H9 (cell line): ENCODE results near the gene FHOD3. TPM values are rescaled to one million over a fixed set of nuclear protein-coding genes. Genes with fewer than 3 reads are reported as not detected.

Experiments
- DNase-seq: peaks from one replicate; pipeline ENCODE4 v3.0.0-alpha.2; 2017
- H2AFZ ChIP-seq: one replicate; pipeline ENCODE4 v1.6.1; 2013; ENCODE audit warnings: mild to moderate bottlenecking, low read length, control low read depth, moderate library complexity
- H2AK5ac ChIP-seq: 2 replicates; pipeline ENCODE4 v1.6.1; 2013; ENCODE audit warnings: low read length, control low read depth, mixed read lengths; ENCODE audit not compliant: insufficient read length
- H2BK120ac ChIP-seq: one replicate; pipeline ENCODE4 v1.6.1; 2013; ENCODE audit warnings: low read depth, mild to moderate bottlenecking, low read length, control low read depth, inconsistent platforms; ENCODE audit not compliant: poor library complexity, severe bottlenecking
- H2BK12ac ChIP-seq: 2 replicates; pipeline ENCODE4 v1.6.1; 2013; ENCODE audit warnings: low read length, control low read depth, mixed read lengths, low read depth; ENCODE audit not compliant: insufficient read length
- H2BK15ac ChIP-seq: 2 replicates; pipeline ENCODE4 v1.6.1; 2013; ENCODE audit warnings: low read depth, low read length, control low read depth
- H2BK20ac ChIP-seq: one replicate; pipeline ENCODE4 v1.6.1; 2013; ENCODE audit warnings: low read depth, mild to moderate bottlenecking, low read length, control low read depth, inconsistent platforms; ENCODE audit not compliant: poor library complexity, severe bottlenecking
- H2BK5ac ChIP-seq: 2 replicates; pipeline ENCODE4 v1.6.1; 2013; ENCODE audit warnings: low read length, control low read depth, mixed read lengths; ENCODE audit not compliant: insufficient read length
- H3K14ac ChIP-seq: 2 replicates; pipeline ENCODE4 v1.6.1; 2013; ENCODE audit warnings: low read length, control low read depth; ENCODE audit not compliant: insufficient read depth
- H3K18ac ChIP-seq: 2 replicates; pipeline ENCODE4 v1.6.1; 2013; ENCODE audit warnings: low read depth, mild to moderate bottlenecking, mixed read lengths, low read length, control low read depth; ENCODE audit not compliant: insufficient read length
- H3K23ac ChIP-seq: 2 replicates; pipeline ENCODE4 v1.6.1; 2013; ENCODE audit warnings: low read length, control low read depth, mixed read lengths, low read depth; ENCODE audit not compliant: insufficient read length
- H3K23me2 ChIP-seq: 2 replicates; pipeline ENCODE4 v1.6.1; 2013; ENCODE audit warnings: low read depth, mild to moderate bottlenecking, mixed read lengths, low read length, control low read depth; ENCODE audit not compliant: insufficient read length, poor library complexity, severe bottlenecking
- H3K27ac ChIP-seq: 2 replicates; pipeline ENCODE4 v1.5.1; 2013; ENCODE audit warnings: low read length, control low read depth, mixed read lengths, low read depth; ENCODE audit not compliant: insufficient read length
- H3K27me3 ChIP-seq: 2 replicates; pipeline ENCODE4 v1.6.1; 2013; ENCODE audit warnings: low read length, control low read depth, inconsistent platforms; ENCODE audit not compliant: insufficient read depth
- H3K4ac ChIP-seq: 2 replicates; pipeline ENCODE4 v1.6.1; 2013; ENCODE audit warnings: low read depth, mild to moderate bottlenecking, control low read depth, inconsistent platforms, low read length, moderate library complexity
- H3K4me1 ChIP-seq: 2 replicates; pipeline ENCODE4 v1.6.1; 2013; ENCODE audit warnings: low read length, control low read depth, inconsistent platforms; ENCODE audit not compliant: insufficient read depth
- H3K4me2 ChIP-seq: 2 replicates; pipeline ENCODE4 v1.6.1; 2013; ENCODE audit warnings: low read length, control low read depth, mixed read lengths; ENCODE audit not compliant: insufficient read length, insufficient read depth
- H3K56ac ChIP-seq: 2 replicates; pipeline ENCODE4 v1.6.1; 2013; ENCODE audit warnings: low read depth, mild to moderate bottlenecking, mixed read lengths, low read length, control low read depth; ENCODE audit not compliant: insufficient read length
- H3K79me1 ChIP-seq: 2 replicates; pipeline ENCODE4 v1.6.1; 2013; ENCODE audit warnings: low read depth, mild to moderate bottlenecking, moderate library complexity, low read length, control low read depth, inconsistent platforms; ENCODE audit not compliant: insufficient read depth, poor library complexity, severe bottlenecking
- H3K79me2 ChIP-seq: 2 replicates; pipeline ENCODE4 v1.6.1; 2013; ENCODE audit warnings: low read length, control low read depth, inconsistent platforms; ENCODE audit not compliant: insufficient read depth
- H3K9ac ChIP-seq: 2 replicates; pipeline ENCODE4 v1.6.1; 2013; ENCODE audit warnings: low read length, control low read depth, mixed read lengths; ENCODE audit not compliant: insufficient read length; ENCODE audit errors: extremely low read depth
- H3K9me3 ChIP-seq: one replicate; pipeline ENCODE4 v1.6.1; 2013; ENCODE audit warnings: low read depth, low read length, inconsistent platforms; ENCODE audit not compliant: control insufficient read depth
- H3T11ph ChIP-seq: one replicate; pipeline ENCODE4 v1.6.1; 2013; ENCODE audit warnings: mild to moderate bottlenecking, low read length, control low read depth, inconsistent platforms
- H4K20me1 ChIP-seq: one replicate; pipeline ENCODE4 v1.6.1; 2013; ENCODE audit not compliant: control insufficient read depth, insufficient read length, insufficient read depth
- H4K5ac ChIP-seq: 2 replicates; pipeline ENCODE4 v1.6.1; 2013; ENCODE audit warnings: low read depth, mild to moderate bottlenecking, mixed read lengths, low read length, control low read depth; ENCODE audit not compliant: insufficient read length
- H4K8ac ChIP-seq: replicated peaks from 2 replicates; pipeline ENCODE4 v1.6.1; 2013; ENCODE audit warnings: low read length, control low read depth, mixed read lengths, low read depth; ENCODE audit not compliant: insufficient read length
- H4K91ac ChIP-seq: 2 replicates; pipeline ENCODE4 v1.6.1; 2013; ENCODE audit warnings: low read depth, mild to moderate bottlenecking, moderate library complexity, mixed read lengths, low read length, control low read depth; ENCODE audit not compliant: insufficient read length
- H3K27ac Mint-ChIP-seq, 3 experiments: 2 replicates in 2 of 3; 3 replicates in 1 of 3; pipeline ENCODE4 v1.8.0; 2020 to 2021; ENCODE audit warnings: mixed read lengths in 3 of 3, mild to moderate bottlenecking in 1 of 3, moderate library complexity in 1 of 3
- H3K27me3 Mint-ChIP-seq: 2 replicates; pipeline ENCODE4 v1.8.0; 2021; ENCODE audit warnings: low read depth, mild to moderate bottlenecking, moderate library complexity, mixed read lengths
- H3K36me3 Mint-ChIP-seq, 3 experiments: 2 replicates in 2 of 3; 3 replicates in 1 of 3; pipeline ENCODE4 v1.8.0; 2020 to 2021; ENCODE audit warnings: low read depth in 3 of 3, mixed read lengths in 3 of 3; ENCODE audit not compliant: insufficient read depth in 1 of 3
- H3K4me1 Mint-ChIP-seq, 2 experiments: 2 replicates each; pipeline ENCODE4 v1.8.0; 2020; ENCODE audit warnings: mixed read lengths in 2 of 2
- H3K4me3 Mint-ChIP-seq, 2 experiments: 2 replicates in 1 of 2; 3 replicates in 1 of 2; pipeline ENCODE4 v1.8.0; 2020 to 2021; ENCODE audit warnings: mild to moderate bottlenecking in 2 of 2, mixed read lengths in 2 of 2, moderate library complexity in 1 of 2
- H3K9me3 Mint-ChIP-seq, 2 experiments: 2 replicates in 1 of 2; 3 replicates in 1 of 2; pipeline ENCODE4 v1.8.0; 2020; ENCODE audit warnings: mild to moderate bottlenecking in 2 of 2, mixed read lengths in 2 of 2, moderate library complexity in 1 of 2
- total RNA-seq: library from RNA; stranded (reverse); gene quantifications from 2 replicates; pipeline ENCODE4 v1.2.1, GENCODE V29; 2021
- TF ChIP-seq, protein P1 (sequence below): fragments of 200-600 bp; sonication (generic); conservative IDR thresholded peaks from 3 replicates; pipeline ENCODE4 v1.8.0; 2021; ENCODE audit warnings: antibody characterized with exemption, mild to moderate bottlenecking

Gene FHOD3
- total RNA-seq, 1 experiment from 2014 or later: 8.0 TPM

DNA sequence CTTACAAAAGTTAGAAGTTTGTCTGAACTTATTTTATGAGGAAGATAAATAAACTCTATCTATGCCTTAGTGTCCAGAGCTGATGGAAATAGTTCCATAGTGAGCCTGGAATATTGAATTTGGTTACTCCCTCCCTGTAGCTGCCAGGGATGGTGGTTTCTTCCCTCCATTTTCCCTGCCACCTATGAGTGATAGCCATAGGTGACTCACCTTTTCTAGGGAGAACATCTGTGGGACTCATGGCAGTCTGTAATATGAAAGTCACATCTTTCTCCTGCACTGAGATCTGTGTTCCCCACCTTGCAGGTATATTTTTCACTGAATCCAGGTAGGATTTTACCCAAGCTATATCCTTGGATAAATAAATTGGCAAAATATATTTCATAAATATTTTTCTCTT lies 382.5 kb downstream of the FHOD3 start:
- no peak for DNase-seq
- TF ChIP-seq, protein P1, sequence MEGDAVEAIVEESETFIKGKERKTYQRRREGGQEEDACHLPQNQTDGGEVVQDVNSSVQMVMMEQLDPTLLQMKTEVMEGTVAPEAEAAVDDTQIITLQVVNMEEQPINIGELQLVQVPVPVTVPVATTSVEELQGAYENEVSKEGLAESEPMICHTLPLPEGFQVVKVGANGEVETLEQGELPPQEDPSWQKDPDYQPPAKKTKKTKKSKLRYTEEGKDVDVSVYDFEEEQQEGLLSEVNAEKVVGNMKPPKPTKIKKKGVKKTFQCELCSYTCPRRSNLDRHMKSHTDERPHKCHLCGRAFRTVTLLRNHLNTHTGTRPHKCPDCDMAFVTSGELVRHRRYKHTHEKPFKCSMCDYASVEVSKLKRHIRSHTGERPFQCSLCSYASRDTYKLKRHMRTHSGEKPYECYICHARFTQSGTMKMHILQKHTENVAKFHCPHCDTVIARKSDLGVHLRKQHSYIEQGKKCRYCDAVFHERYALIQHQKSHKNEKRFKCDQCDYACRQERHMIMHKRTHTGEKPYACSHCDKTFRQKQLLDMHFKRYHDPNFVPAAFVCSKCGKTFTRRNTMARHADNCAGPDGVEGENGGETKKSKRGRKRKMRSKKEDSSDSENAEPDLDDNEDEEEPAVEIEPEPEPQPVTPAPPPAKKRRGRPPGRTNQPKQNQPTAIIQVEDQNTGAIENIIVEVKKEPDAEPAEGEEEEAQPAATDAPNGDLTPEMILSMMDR: no peak
- no peak overlapping the region for H3K4me3 Mint-ChIP-seq
- Histone ChIP-seq H3K4ac (no peak overlapping the region), H3K4me2 (no peak overlapping the region), H3K23me2 (no peaks in the 10 kb centered on the region), H4K20me1 (no peaks in the 10 kb centered on the region), H2BK12ac (no peak overlapping the region), H3K23ac (no peak overlapping the region), H3K14ac (no peak overlapping the region), H4K5ac (no peak overlapping the region), H3K79me2 (no peaks in the 10 kb centered on the region), H3K79me1 (no peaks in the 10 kb centered on the region), H3K18ac (no peak overlapping the region), H3K56ac (no peak overlapping the region), H4K8ac (no peak overlapping the region), H2BK15ac (no peak overlapping the region), H3K9ac (no peak overlapping the region), H2AFZ (no peak overlapping the region), H2BK120ac (no peak overlapping the region), H3K27me3 (no peaks in the 10 kb centered on the region), H4K91ac (no peak overlapping the region), H3K4me1 (no peaks in the 10 kb centered on the region), H2BK20ac (no peak overlapping the region), H3K9me3 (no peaks in the 10 kb centered on the region), H2BK5ac (no peak overlapping the region), H3T11ph (no peak overlapping the region), H2AK5ac (no peak overlapping the region), H3K27ac (no peak overlapping the region)
- H3K27me3 Mint-ChIP-seq: peaks cover 3% of the 10 kb centered on the region
- no peaks in the 10 kb centered on the region for H3K4me1 Mint-ChIP-seq
- peaks cover 9 to 39% (median 22%) of the 10 kb centered on the region in 3 experiments for H3K36me3 Mint-ChIP-seq
- peaks cover 15 to 16% of the 10 kb centered on the region in 2 experiments for H3K9me3 Mint-ChIP-seq
- no peak overlapping the region for H3K27ac Mint-ChIP-seq
